Fibroblast of lung (primary cell): Measurements from ENCODE around the gene CEP85. TPM values are rescaled to one million over a fixed set of nuclear protein-coding genes. Genes with fewer than 3 reads are reported as not detected.

Experiments used
- DNase-seq, 2 donors: peaks; one replicate each; pipeline versions ENCODE4 v3.0.0 to v3.0.0-alpha.2; 2010; ENCODE audit warnings: low read depth in 2 of 2
- H2AFZ ChIP-seq: 2 replicates; pipeline ENCODE4 v1.5.1; 2012; ENCODE audit warnings: low read length, control low read depth, inconsistent platforms
- H3K27ac ChIP-seq: 2 replicates; pipeline ENCODE4 v1.5.1; 2011; ENCODE audit warnings: low read length, control low read depth; ENCODE audit not compliant: insufficient read depth
- H3K27me3 ChIP-seq: 2 replicates; pipeline ENCODE4 v1.5.1; 2011; ENCODE audit warnings: mild to moderate bottlenecking, low read length; ENCODE audit not compliant: control insufficient read depth, insufficient read depth
- H3K36me3 ChIP-seq: 2 replicates; pipeline ENCODE4 v1.5.1; 2011; ENCODE audit warnings: low read length; ENCODE audit not compliant: control insufficient read depth, insufficient read depth
- H3K4me1 ChIP-seq: 2 replicates; pipeline ENCODE4 v1.5.1; 2011; ENCODE audit warnings: low read length; ENCODE audit not compliant: control insufficient read depth, insufficient read depth; ENCODE audit errors: extremely low read depth
- H3K4me2 ChIP-seq: 2 replicates; pipeline ENCODE4 v1.5.1; 2011; ENCODE audit warnings: low read length, control low read depth; ENCODE audit not compliant: insufficient read depth; ENCODE audit errors: extremely low read depth
- H3K4me3 ChIP-seq, 4 experiments: fragments of 200-600 bp in 1 of 4; sonication (generic) in 1 of 4; replicated peaks in 1 of 4; 2 replicates each; pipeline ENCODE4 v1.5.1; 2011 to 2016; ENCODE audit warnings: low read length in 4 of 4, low read depth in 3 of 4, mild to moderate bottlenecking in 3 of 4, control low read depth in 2 of 4, inconsistent platforms in 1 of 4, mixed read lengths in 1 of 4; ENCODE audit not compliant: insufficient read depth in 1 of 4; ENCODE audit errors: control extremely low read depth in 1 of 4
- H3K79me2 ChIP-seq: 2 replicates; pipeline ENCODE4 v1.5.1; 2012; ENCODE audit warnings: mild to moderate bottlenecking, low read length, inconsistent platforms; ENCODE audit not compliant: control insufficient read depth, insufficient read depth
- H3K9ac ChIP-seq: 2 replicates; pipeline ENCODE4 v1.5.1; 2011; ENCODE audit warnings: mild to moderate bottlenecking, low read length, control low read depth; ENCODE audit not compliant: insufficient read depth
- H3K9me3 ChIP-seq: 2 replicates; pipeline ENCODE4 v1.5.1; 2012; ENCODE audit warnings: low read depth, low read length; ENCODE audit not compliant: control insufficient read depth, insufficient read depth
- H4K20me1 ChIP-seq: 2 replicates; pipeline ENCODE4 v1.5.1; 2011; ENCODE audit warnings: low read length; ENCODE audit not compliant: control insufficient read depth, insufficient read depth; ENCODE audit errors: extremely low read depth
- EZH2 ChIP-seq: IDR thresholded peaks from 2 replicates; pipeline ENCODE4 v1.5.1; 2012; ENCODE audit warnings: low read length, control low read depth, mild to moderate bottlenecking; ENCODE audit errors: missing control alignments
- polyA plus RNA-seq, 2 donors: library from polyadenylated mRNA; depleted of rRNA in 1 of 2; stranded (reverse) in 1 of 2; unstranded in 1 of 2; fragments of >200 nt; gene quantifications; 2 replicates each; pipeline ENCODE4 v1.2.1, GENCODE V29; 2011 to 2012; ENCODE audit warnings: missing spikeins in 1 of 2
- total RNA-seq: library from RNA; depleted of rRNA; stranded (reverse); fragments of >200 nt; gene quantifications from 2 replicates; pipeline ENCODE4 v1.2.1, GENCODE V29; 2014
- TF ChIP-seq, protein P1 (sequence below), 2 donors: IDR thresholded peaks in 1 of 2; conservative IDR thresholded peaks in 1 of 2; 1 replicate in 1 of 2; 2 replicates in 1 of 2; pipeline ENCODE4 v1.5.1; 2011 to 2012; ENCODE audit warnings: low read length in 2 of 2, control low read depth in 1 of 2, inconsistent platforms in 1 of 2, low read depth in 1 of 2, mild to moderate bottlenecking in 1 of 2

The CEP85 gene
- total and polyA plus RNA-seq, 2 donors (not counting 1 experiment from before 2014, with no cell fraction given) = 4.7 to 6.9 TPM

DNA sequence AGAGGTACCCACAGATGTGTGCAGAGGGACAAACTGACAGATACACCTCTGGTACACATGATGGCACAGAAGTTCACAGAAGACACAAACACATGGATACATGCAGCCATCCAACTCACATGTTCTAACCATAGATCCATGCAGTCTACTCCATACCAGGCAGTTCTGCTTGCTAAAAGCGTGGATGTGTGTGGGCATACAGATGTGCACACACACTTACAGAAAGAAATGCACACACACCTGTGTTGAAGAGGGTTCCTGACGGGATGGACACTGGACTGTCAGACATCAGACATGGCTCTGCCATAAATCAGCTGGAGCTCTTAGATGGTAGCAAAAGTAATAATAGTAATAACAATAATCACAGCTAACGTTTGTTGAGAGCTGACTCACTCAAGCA, 90.5 kb downstream of the CEP85 start:
- Histone ChIP-seq H3K27me3 (no peaks in the 10 kb centered on the region), H3K36me3 (no peaks in the 10 kb centered on the region), H3K79me2 (no peaks in the 10 kb centered on the region), H3K4me2 (no peak overlapping the region), H3K4me1 (peaks cover 6% of the 10 kb centered on the region), H2AFZ (no peak overlapping the region), H3K27ac (no peak overlapping the region), H3K4me3 (no peak overlapping the region), H4K20me1 (no peaks in the 10 kb centered on the region), H3K9ac (no peak overlapping the region), H3K9me3 (no peaks in the 10 kb centered on the region)
- no peak for TF ChIP-seq EZH2
- TF ChIP-seq, protein P1, sequence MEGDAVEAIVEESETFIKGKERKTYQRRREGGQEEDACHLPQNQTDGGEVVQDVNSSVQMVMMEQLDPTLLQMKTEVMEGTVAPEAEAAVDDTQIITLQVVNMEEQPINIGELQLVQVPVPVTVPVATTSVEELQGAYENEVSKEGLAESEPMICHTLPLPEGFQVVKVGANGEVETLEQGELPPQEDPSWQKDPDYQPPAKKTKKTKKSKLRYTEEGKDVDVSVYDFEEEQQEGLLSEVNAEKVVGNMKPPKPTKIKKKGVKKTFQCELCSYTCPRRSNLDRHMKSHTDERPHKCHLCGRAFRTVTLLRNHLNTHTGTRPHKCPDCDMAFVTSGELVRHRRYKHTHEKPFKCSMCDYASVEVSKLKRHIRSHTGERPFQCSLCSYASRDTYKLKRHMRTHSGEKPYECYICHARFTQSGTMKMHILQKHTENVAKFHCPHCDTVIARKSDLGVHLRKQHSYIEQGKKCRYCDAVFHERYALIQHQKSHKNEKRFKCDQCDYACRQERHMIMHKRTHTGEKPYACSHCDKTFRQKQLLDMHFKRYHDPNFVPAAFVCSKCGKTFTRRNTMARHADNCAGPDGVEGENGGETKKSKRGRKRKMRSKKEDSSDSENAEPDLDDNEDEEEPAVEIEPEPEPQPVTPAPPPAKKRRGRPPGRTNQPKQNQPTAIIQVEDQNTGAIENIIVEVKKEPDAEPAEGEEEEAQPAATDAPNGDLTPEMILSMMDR (conservative IDR thresholded peaks at IDR 0.05 in 1 of 2, IDR thresholded peaks at IDR 0.05 in 1 of 2; ENCODE audit: low read depth in 1 of 2, low read length in 2 of 2) = no peak
- DNase-seq = no peak

DNA sequence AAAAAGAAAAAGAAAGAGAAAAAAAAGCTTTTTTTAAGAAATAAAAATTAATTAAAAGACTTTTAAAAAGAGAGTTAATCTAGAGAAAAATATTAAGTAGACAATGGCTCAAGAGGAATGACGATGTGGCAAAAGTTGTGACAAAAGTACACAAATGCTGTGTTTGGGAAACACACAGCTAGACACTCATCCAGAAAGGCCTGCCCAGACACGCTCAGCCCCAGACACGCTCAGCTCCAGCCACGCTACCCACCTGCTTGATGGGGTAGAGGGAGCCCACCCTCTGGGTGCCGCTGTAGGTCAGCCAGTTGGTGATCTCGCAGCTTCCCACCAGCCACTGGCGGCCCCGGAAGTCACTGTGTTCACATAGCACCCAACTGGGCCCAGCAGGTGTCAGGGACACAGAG, 94.0 kb downstream of the CEP85 start:
- H3K27me3 ChIP-seq = no peaks in the 10 kb centered on the region
- H3K27ac ChIP-seq = no peak overlapping the region
- no peak for DNase-seq
- no peak for TF ChIP-seq EZH2
- TF ChIP-seq, protein P1 (conservative IDR thresholded peaks at IDR 0.05 in 1 of 2, IDR thresholded peaks at IDR 0.05 in 1 of 2; ENCODE audit: low read depth in 1 of 2, low read length in 2 of 2) = no peak
- no peaks in the 10 kb centered on the region for H3K36me3 ChIP-seq
- H3K4me2 ChIP-seq = no peak overlapping the region
- H4K20me1 ChIP-seq = no peaks in the 10 kb centered on the region
- no peak overlapping the region for H2AFZ ChIP-seq
- no peak overlapping the region for H3K9ac ChIP-seq
- no peaks in the 10 kb centered on the region for H3K79me2 ChIP-seq
- H3K9me3 ChIP-seq = no peaks in the 10 kb centered on the region
- no peaks in the 10 kb centered on the region for H3K4me1 ChIP-seq
- H3K4me3 ChIP-seq = no peak overlapping the region

Other genes with a start within 250 kb of the CEP85 start
- gene PAFAH2, start 236.1 kb upstream of the CEP85 start, total RNA-seq = 8.2 and 11.7 TPM in 2 replicates
- gene PAFAH2, start 236.1 kb upstream of the CEP85 start, polyA plus RNA-seq = 8.3 and 11.3 TPM in 2 replicates
- gene EXTL1, start 212.4 kb upstream of the CEP85 start, total RNA-seq = 0.26 and 0.33 TPM in 2 replicates
- 0.14 and 0.39 TPM in 2 replicates for gene EXTL1, start 212.4 kb upstream of the CEP85 start, polyA plus RNA-seq
- gene SLC30A2, start 188.1 kb upstream of the CEP85 start, total RNA-seq = not detected in 2 replicates
- gene SLC30A2, start 188.1 kb upstream of the CEP85 start, polyA plus RNA-seq = not detected in 2 replicates
- gene TRIM63, start 166.6 kb upstream of the CEP85 start, total RNA-seq = not detected in 2 replicates
- gene TRIM63, start 166.6 kb upstream of the CEP85 start, polyA plus RNA-seq = not detected in 2 replicates
- gene PDIK1L, start 122.4 kb upstream of the CEP85 start, total RNA-seq = 4.3 and 5.1 TPM in 2 replicates
- gene PDIK1L, start 122.4 kb upstream of the CEP85 start, polyA plus RNA-seq = 3.0 and 3.7 TPM in 2 replicates
- gene FAM110D, start 75.1 kb upstream of the CEP85 start, total RNA-seq = not detected in 2 replicates
- not detected in 2 replicates for gene FAM110D, start 75.1 kb upstream of the CEP85 start, polyA plus RNA-seq
- gene C1orf232, start 65.2 kb upstream of the CEP85 start, total RNA-seq = not detected in 2 replicates
- not detected in 2 replicates for gene C1orf232, start 65.2 kb upstream of the CEP85 start, polyA plus RNA-seq
- 30.7 and 38.8 TPM in 2 replicates for gene ZNF593, start 64.3 kb upstream of the CEP85 start, total RNA-seq
- gene ZNF593, start 64.3 kb upstream of the CEP85 start, polyA plus RNA-seq = 17.6 and 19.8 TPM in 2 replicates
- not detected in 2 replicates for gene ZNF593OS, start 62.4 kb upstream of the CEP85 start, total RNA-seq
- gene ZNF593OS, start 62.4 kb upstream of the CEP85 start, polyA plus RNA-seq = not detected in 2 replicates
- not detected in 2 replicates for gene CNKSR1, start 56.7 kb upstream of the CEP85 start, total RNA-seq
- 0.08 TPM in 1 of 2 replicates, not detected in the other for gene CNKSR1, start 56.7 kb upstream of the CEP85 start, polyA plus RNA-seq
- not detected in 2 replicates for gene CATSPER4, start 43.6 kb upstream of the CEP85 start, total RNA-seq
- gene CATSPER4, start 43.6 kb upstream of the CEP85 start, polyA plus RNA-seq = not detected in 2 replicates
- gene SH3BGRL3, start 45.9 kb downstream of the CEP85 start, total RNA-seq = 12.8 and 39.6 TPM in 2 replicates
- 200 and 261 TPM in 2 replicates for gene SH3BGRL3, start 45.9 kb downstream of the CEP85 start, polyA plus RNA-seq
- gene UBXN11, start 72.4 kb downstream of the CEP85 start, total RNA-seq = 2.6 and 3.5 TPM in 2 replicates
- 6.5 and 7.1 TPM in 2 replicates for gene UBXN11, start 72.4 kb downstream of the CEP85 start, polyA plus RNA-seq
- gene CD52, start 83.8 kb downstream of the CEP85 start, total RNA-seq = 0.51 TPM in 1 of 2 replicates, not detected in the other
- gene CD52, start 83.8 kb downstream of the CEP85 start, polyA plus RNA-seq = 0.28 and 0.31 TPM in 2 replicates
- not detected in 2 replicates for gene CRYBG2, start 119.9 kb downstream of the CEP85 start, total RNA-seq
- not detected in 2 replicates for gene CRYBG2, start 119.9 kb downstream of the CEP85 start, polyA plus RNA-seq
- gene ZNF683, start 138.6 kb downstream of the CEP85 start, total RNA-seq = not detected in 2 replicates
- not detected in 2 replicates for gene ZNF683, start 138.6 kb downstream of the CEP85 start, polyA plus RNA-seq
- gene LIN28A, start 176.6 kb downstream of the CEP85 start, total RNA-seq = not detected in 2 replicates
- gene LIN28A, start 176.6 kb downstream of the CEP85 start, polyA plus RNA-seq = 0.05 and 0.09 TPM in 2 replicates
- 28.5 and 41.5 TPM in 2 replicates for gene DHDDS, start 198.1 kb downstream of the CEP85 start, total RNA-seq
- 75.6 and 76.6 TPM in 2 replicates for gene DHDDS, start 198.1 kb downstream of the CEP85 start, polyA plus RNA-seq
- gene HMGN2, start 238.2 kb downstream of the CEP85 start, total RNA-seq = 123 and 170 TPM in 2 replicates
- 442 and 557 TPM in 2 replicates for gene HMGN2, start 238.2 kb downstream of the CEP85 start, polyA plus RNA-seq